ENCODE data around the gene GSDME. TPM values are rescaled to one million over a fixed set of nuclear protein-coding genes. Genes with fewer than 3 reads are reported as not detected.

The GSDME gene
- total RNA-seq, 6 donors from 2014 or later: 3.8 to 41.9 (median 7.5) TPM

DNA sequence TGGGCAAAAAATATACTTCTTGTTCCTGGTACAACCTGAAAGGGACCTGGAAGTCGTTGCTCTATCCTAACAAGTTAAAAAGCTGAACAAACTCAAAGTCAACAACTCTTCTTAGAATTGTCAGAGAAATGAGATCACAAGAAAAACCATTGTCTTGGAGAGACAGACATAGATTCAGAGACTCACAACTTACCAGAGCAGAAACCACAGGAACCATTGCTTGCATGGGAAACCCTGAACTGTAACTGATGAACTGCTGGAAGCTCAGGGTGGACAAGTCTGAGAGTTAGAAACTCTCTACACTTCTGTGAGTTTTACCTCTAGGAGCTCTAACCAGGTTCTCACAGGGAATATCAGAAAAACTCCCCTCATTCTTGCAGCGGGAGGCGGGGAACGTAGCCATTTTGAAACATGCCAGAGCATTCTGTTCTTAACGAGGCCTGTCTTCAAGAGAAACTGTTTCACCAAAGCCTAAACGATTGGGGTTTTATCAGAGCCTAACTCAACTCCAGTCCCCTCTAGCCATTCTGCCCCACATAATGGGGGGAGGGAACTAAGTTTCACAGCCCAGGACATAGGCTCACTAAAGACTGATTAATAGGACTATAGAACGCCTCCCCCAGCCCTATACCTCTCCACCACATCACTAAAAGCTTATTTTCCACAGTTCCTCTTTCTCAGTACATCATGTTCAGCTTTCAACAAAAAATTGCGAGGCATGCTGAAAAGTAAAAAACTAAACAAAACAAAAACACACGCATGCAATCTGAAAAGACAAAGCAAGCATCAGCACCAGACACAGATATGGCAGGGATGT, 12.0 kb upstream of the GSDME start:
- no peak for DNase-seq
- Histone ChIP-seq H3K27ac (peak overlapping the region in 1 of 4 donors; percentile 28), H3K4me3 (no peak overlapping the region), H3K4me1 (no peaks in the 10 kb centered on the region), H3K36me3 (no peaks in the 10 kb centered on the region), H3K9me3 (no peaks in the 10 kb centered on the region), H3K27me3 (no peaks in the 10 kb centered on the region)
- 80 to 81% methylated on average over 9 of the region's 9 CpGs for WGBS, 2 donors
- TF ChIP-seq EP300 (IDR thresholded peaks at IDR 0.05): no peak
- TF ChIP-seq, protein P1, sequence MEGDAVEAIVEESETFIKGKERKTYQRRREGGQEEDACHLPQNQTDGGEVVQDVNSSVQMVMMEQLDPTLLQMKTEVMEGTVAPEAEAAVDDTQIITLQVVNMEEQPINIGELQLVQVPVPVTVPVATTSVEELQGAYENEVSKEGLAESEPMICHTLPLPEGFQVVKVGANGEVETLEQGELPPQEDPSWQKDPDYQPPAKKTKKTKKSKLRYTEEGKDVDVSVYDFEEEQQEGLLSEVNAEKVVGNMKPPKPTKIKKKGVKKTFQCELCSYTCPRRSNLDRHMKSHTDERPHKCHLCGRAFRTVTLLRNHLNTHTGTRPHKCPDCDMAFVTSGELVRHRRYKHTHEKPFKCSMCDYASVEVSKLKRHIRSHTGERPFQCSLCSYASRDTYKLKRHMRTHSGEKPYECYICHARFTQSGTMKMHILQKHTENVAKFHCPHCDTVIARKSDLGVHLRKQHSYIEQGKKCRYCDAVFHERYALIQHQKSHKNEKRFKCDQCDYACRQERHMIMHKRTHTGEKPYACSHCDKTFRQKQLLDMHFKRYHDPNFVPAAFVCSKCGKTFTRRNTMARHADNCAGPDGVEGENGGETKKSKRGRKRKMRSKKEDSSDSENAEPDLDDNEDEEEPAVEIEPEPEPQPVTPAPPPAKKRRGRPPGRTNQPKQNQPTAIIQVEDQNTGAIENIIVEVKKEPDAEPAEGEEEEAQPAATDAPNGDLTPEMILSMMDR (IDR thresholded peaks at IDR 0.05): no peak
- no peak for TF ChIP-seq POLR2AphosphoS5 (IDR thresholded peaks at IDR 0.05)
- no peak for TF ChIP-seq POLR2A (IDR thresholded peaks at IDR 0.05)
- peak in 1 of 2 donors; percentile 36 for ATAC-seq (ENCODE audit: low FRiP score in 2 of 2)

DNA sequence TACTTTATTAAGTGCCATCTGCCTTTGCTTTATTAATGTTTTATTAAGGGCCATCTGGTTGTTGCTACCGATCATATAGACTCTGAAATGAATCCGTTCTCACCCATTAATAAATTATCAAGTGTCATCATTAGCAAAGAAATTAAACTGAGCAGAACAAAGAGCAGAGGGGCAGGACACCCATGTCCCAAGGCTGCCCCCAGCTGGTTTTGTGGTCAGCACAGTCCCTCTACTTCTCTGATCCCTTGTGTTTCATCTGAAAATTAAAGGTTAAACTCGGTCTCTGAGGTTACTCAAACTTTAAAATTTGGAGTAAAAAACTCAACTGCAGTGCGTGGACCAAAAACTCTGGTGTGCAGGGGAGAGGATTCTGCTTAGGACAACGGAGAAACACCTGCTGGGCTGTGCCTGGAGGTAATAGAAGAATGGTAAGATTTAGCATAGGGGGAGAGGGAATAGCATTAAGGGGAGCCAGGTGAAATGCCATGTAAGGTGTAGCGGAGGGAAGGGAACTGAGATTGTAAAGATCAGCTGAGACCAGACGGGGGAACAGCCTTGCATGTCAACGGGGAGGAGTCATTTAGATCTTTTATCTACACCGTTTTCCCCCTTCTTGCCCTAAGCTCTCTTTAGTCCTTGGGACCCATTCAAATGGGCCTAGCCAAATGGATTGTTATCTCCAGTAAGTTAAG, 10.8 kb upstream of the GSDME start:
- TF ChIP-seq EP300 (IDR thresholded peaks at IDR 0.05): no peak
- no peak for TF ChIP-seq POLR2AphosphoS5 (IDR thresholded peaks at IDR 0.05)
- TF ChIP-seq, protein P1 (IDR thresholded peaks at IDR 0.05): no peak
- TF ChIP-seq POLR2A (IDR thresholded peaks at IDR 0.05): no peak
- Histone ChIP-seq H3K4me1 (no peaks in the 10 kb centered on the region), H3K36me3 (no peaks in the 10 kb centered on the region), H3K27me3 (no peaks in the 10 kb centered on the region), H3K9me3 (no peaks in the 10 kb centered on the region), H3K27ac (no peak overlapping the region), H3K4me3 (no peak overlapping the region)
- no peak for ATAC-seq (ENCODE audit: low FRiP score in 2 of 2)
- 63 to 67% methylated on average over 8 to 9 of the region's 9 CpGs for WGBS, 2 donors
- no peak for DNase-seq

DNA sequence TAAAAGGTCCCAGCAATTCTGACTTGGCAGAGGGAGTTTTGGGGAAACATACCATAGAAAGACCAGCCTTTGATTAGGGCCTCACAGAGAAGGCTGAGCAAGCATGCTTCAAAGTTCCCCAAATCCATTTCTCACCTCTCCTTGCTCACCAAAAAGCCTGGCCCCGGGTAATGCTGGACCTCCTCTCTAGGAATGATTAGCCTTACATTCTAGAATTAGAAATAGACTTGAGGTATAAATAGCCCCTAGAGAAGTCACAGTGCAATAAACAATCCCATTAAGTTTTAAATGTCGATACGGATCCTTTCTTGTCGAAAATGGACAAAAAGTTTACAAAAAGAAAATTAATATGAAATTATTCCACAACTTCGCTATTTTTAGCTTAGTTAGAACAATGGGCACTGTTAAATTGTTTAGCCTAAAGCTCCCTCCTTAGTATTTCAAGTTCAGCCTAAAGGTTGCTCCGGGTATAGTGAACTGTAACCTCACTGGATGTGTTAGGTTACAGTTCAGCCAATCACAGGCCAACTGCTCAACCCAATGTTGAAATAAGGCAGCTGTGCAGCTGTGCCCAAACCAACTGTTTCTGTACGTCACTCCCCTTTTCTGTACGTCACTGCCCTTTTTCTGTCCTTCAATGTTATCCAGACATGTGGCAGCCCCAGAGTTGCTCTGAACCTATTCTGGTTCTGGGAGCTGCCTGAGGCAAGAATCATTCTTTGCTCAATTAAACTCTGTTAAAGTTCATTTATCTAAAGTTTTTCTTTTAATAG, 7.9 kb upstream of the GSDME start:
- no peak for TF ChIP-seq EP300 (IDR thresholded peaks at IDR 0.05)
- DNase-seq: no peak
- H3K9me3 ChIP-seq: no peaks in the 10 kb centered on the region
- H3K27me3 ChIP-seq: no peaks in the 10 kb centered on the region
- H3K36me3 ChIP-seq: no peaks in the 10 kb centered on the region
- ATAC-seq (ENCODE audit: low FRiP score in 2 of 2): no peak
- 46 to 63% methylated on average over 8 of the region's 8 CpGs for WGBS, 2 donors
- H3K4me1 ChIP-seq: no peaks in the 10 kb centered on the region
- H3K4me3 ChIP-seq: no peak overlapping the region
- no peak overlapping the region for H3K27ac ChIP-seq

DNA sequence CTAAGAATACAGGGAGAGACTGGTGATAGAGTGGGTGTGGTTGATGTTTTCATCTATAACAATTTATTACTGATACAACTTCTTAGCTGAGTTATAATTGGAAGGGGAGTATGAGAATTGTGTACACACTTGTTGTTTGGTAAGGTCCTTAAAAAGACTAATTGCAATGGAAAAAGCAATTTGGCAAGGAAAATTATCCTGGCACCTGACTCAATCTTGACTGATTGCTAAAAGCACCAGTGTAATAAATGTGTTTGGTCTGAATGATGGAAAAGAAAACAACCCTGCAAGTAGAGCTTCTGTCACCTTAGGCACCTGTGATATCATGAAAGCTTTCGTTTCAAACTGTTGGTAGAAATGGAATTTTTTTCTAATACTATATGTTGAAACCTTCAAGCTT, 6.7 kb upstream of the GSDME start:
- Histone ChIP-seq H3K4me3 (no peak overlapping the region), H3K36me3 (no peaks in the 10 kb centered on the region), H3K27me3 (no peaks in the 10 kb centered on the region), H3K27ac (no peak overlapping the region), H3K9me3 (no peaks in the 10 kb centered on the region), H3K4me1 (no peaks in the 10 kb centered on the region)
- DNase-seq (no peak), ATAC-seq (ENCODE audit: low FRiP score in 2 of 2) (no peak)
- 67 to 81% methylated on average over 1 of the region's 1 CpG for WGBS, 2 donors
- TF ChIP-seq, protein P1 (IDR thresholded peaks at IDR 0.05): no peak
- TF ChIP-seq EP300 (IDR thresholded peaks at IDR 0.05) (no peak), POLR2A (IDR thresholded peaks at IDR 0.05) (no peak), POLR2AphosphoS5 (IDR thresholded peaks at IDR 0.05) (no peak)

DNA sequence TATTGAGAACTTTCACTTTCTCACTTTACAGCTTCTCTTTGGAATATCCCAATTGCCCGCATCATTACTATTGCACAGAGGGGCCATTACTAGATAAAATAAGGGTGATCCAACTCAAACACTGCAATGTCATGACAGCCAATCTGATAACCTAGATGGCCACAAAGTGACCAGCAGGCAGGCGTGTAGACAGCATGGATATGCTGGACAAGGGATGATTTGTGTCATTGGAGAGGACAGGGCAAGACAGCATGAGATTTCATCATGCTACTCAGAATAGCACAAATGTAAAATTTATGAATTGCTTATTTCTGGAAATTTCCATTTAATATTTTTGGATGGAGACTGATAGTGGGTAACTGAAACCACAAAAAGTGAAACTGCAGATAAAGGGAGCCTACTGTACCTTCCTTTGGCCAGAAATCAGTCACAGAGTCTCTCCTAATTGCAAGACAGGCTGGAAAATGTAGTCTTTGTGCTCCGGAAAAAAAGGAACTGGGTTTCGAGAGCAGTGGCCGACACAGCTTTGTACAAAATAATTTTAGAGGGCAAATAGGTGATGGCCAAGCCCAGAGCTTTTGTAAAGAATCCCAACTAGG, 6.1 kb upstream of the GSDME start:
- Histone ChIP-seq H3K36me3 (no peaks in the 10 kb centered on the region), H3K27me3 (no peaks in the 10 kb centered on the region), H3K27ac (no peak overlapping the region), H3K9me3 (no peaks in the 10 kb centered on the region), H3K4me1 (no peaks in the 10 kb centered on the region), H3K4me3 (no peak overlapping the region)
- ATAC-seq (ENCODE audit: low FRiP score in 2 of 2) (no peak), DNase-seq (no peak)
- TF ChIP-seq, protein P1 (IDR thresholded peaks at IDR 0.05): no peak
- TF ChIP-seq POLR2AphosphoS5 (IDR thresholded peaks at IDR 0.05) (no peak), POLR2A (IDR thresholded peaks at IDR 0.05) (no peak), EP300 (IDR thresholded peaks at IDR 0.05) (no peak)
- WGBS, 2 donors: 79 to 82% methylated on average over 5 of the region's 5 CpGs

Measured in upper lobe of left lung (tissue), 6 donors.